HG03280 (cell line): ENCODE measurements around the gene PCK2.
"Not testable (repeated sequence)": the region's sequence is repeated elsewhere in the genome, so short reads cannot be mapped to it uniquely, and the experiment has no call there.

ENCODE experiments used
- ATAC-seq: cut with Tn5 transposase; IDR thresholded peaks from one replicate; pipeline ENCODE4 v1.9.1; 2021; ENCODE audit warnings: mild to moderate bottlenecking, moderate library complexity; ENCODE audit not compliant: unreplicated experiment

PCK2 gene

GRCh38 chr14:24093207-24093900 is 757 bp upstream of the PCK2 start:
- no peak for ATAC-seq

- ATAC-seq: no peak
These were observed 745 bp downstream of the PCK2 start for GRCh38 chr14:24094841-24095270.

GRCh38 chr14:24095271-24096068 is 1.4 kb downstream of the PCK2 start:
- peak; percentile 53 for ATAC-seq

- no peak for ATAC-seq
These were observed 2.6 kb downstream of the PCK2 start for GRCh38 chr14:24096545-24097181.

- no peak for ATAC-seq
These were observed 4.3 kb downstream of the PCK2 start for GRCh38 chr14:24098229-24098926.

GRCh38 chr14:24098927-24099813 is 5.1 kb downstream of the PCK2 start:
- ATAC-seq: no peak

GRCh38 chr14:24100197-24100981 is 6.3 kb downstream of the PCK2 start:
- ATAC-seq: no peak

GRCh38 chr14:24100982-24101494 is 6.9 kb downstream of the PCK2 start:
- ATAC-seq: no peak

GRCh38 chr14:24102357-24103048 is 8.4 kb downstream of the PCK2 start:
- no peak for ATAC-seq

- ATAC-seq: no peak
These were observed 9.3 kb downstream of the PCK2 start for GRCh38 chr14:24103451-24103850.

- ATAC-seq: not testable (repeated sequence)
These were observed 11.6 kb downstream of the PCK2 start for GRCh38 chr14:24105609-24106239.

GRCh38 chr14:24106672-24107271 is 12.7 kb downstream of the PCK2 start:
- ATAC-seq: no peak

- ATAC-seq: no peak
These were observed 14.3 kb downstream of the PCK2 start for GRCh38 chr14:24108336-24108874.

- no peak for ATAC-seq
These were observed 15.9 kb downstream of the PCK2 start for GRCh38 chr14:24110060-24110459.

- no peak for ATAC-seq
These were observed 16.4 kb downstream of the PCK2 start for GRCh38 chr14:24110523-24110922.

- no peak for ATAC-seq
These were observed 19.3 kb downstream of the PCK2 start for GRCh38 chr14:24113379-24113800.

- peak; percentile 29 for ATAC-seq
These were observed 19.9 kb downstream of the PCK2 start for GRCh38 chr14:24113801-24114531.
